ENCODE results near the gene SLC35D1.
"Not testable (repeated sequence)": the region's sequence is repeated elsewhere in the genome, so short reads cannot be mapped to it uniquely, and the experiment has no call there.

SLC35D1 gene

GRCh38 chr1:67053785-67054772 lies at the start of gene SLC35D1:
TSS of gene SLC35D1 (minus strand) at chr1:67054148. CDS start at chr1:67054013, 135 bp downstream.
- no peak for TF ChIP-seq JUND (IDR thresholded peaks at IDR 0.05; ENCODE audit: low read depth)
- peak; percentile 53 to 70 for DNase-seq (ENCODE audit: low read depth in 1 of 2, low spot score in 1 of 2)
- in situ Hi-C loops (cut with HindIII; ENCODE audit: low pct_unique_long_range_greater_than_20kb, low sequenced_read_pairs): no loop called here

- in situ Hi-C loops (cut with HindIII; ENCODE audit: low pct_unique_long_range_greater_than_20kb, low sequenced_read_pairs): no loop called here
- no peak for DNase-seq (ENCODE audit: low read depth in 1 of 2, low spot score in 1 of 2)
- TF ChIP-seq JUND (IDR thresholded peaks at IDR 0.05; ENCODE audit: low read depth): no peak
These were observed 49.6 kb upstream of the SLC35D1 start for GRCh38 chr1:67103548-67103947.

- in situ Hi-C loops (cut with HindIII; ENCODE audit: low pct_unique_long_range_greater_than_20kb, low sequenced_read_pairs): no loop called here
- no peak for DNase-seq (ENCODE audit: low read depth in 1 of 2, low spot score in 1 of 2)
- TF ChIP-seq JUND (IDR thresholded peaks at IDR 0.05; ENCODE audit: low read depth): no peak
These were observed 46.9 kb upstream of the SLC35D1 start for GRCh38 chr1:67100833-67101232.

GRCh38 chr1:67097305-67097704 lies 43.4 kb upstream of the SLC35D1 start:
- no peak for DNase-seq (ENCODE audit: low read depth in 1 of 2, low spot score in 1 of 2)
- TF ChIP-seq JUND (IDR thresholded peaks at IDR 0.05; ENCODE audit: low read depth): no peak
- in situ Hi-C loops (cut with HindIII; ENCODE audit: low pct_unique_long_range_greater_than_20kb, low sequenced_read_pairs): no loop called here

GRCh38 chr1:67094191-67094590 lies 40.2 kb upstream of the SLC35D1 start:
- TF ChIP-seq JUND (IDR thresholded peaks at IDR 0.05; ENCODE audit: low read depth): no peak
- peak in 1 of 2 experiments; percentile 4 for DNase-seq (ENCODE audit: low read depth in 1 of 2, low spot score in 1 of 2)
- in situ Hi-C loops (cut with HindIII; ENCODE audit: low pct_unique_long_range_greater_than_20kb, low sequenced_read_pairs): no loop called here

GRCh38 chr1:67089685-67090208 lies 35.8 kb upstream of the SLC35D1 start:
- TF ChIP-seq JUND (IDR thresholded peaks at IDR 0.05; ENCODE audit: low read depth): no peak
- in situ Hi-C loops (cut with HindIII; ENCODE audit: low pct_unique_long_range_greater_than_20kb, low sequenced_read_pairs): no loop called here

GRCh38 chr1:67088440-67088839 lies 34.5 kb upstream of the SLC35D1 start:
- TF ChIP-seq JUND (IDR thresholded peaks at IDR 0.05; ENCODE audit: low read depth): no peak
- in situ Hi-C loops (cut with HindIII; ENCODE audit: low pct_unique_long_range_greater_than_20kb, low sequenced_read_pairs): no loop called here
- no peak for DNase-seq (ENCODE audit: low read depth in 1 of 2, low spot score in 1 of 2)

More at GRCh38 chr1:67089685-67090208, 35.8 kb upstream of the SLC35D1 start:
- no peak for DNase-seq (ENCODE audit: low read depth in 1 of 2, low spot score in 1 of 2)

GRCh38 chr1:67085326-67085725 lies 31.4 kb upstream of the SLC35D1 start:
- TF ChIP-seq JUND (IDR thresholded peaks at IDR 0.05; ENCODE audit: low read depth): no peak
- in situ Hi-C loops (cut with HindIII; ENCODE audit: low pct_unique_long_range_greater_than_20kb, low sequenced_read_pairs): no loop called here
- no peak for DNase-seq (ENCODE audit: low read depth in 1 of 2, low spot score in 1 of 2)

GRCh38 chr1:67084765-67085318 lies 30.9 kb upstream of the SLC35D1 start:
- no peak for DNase-seq (ENCODE audit: low read depth in 1 of 2, low spot score in 1 of 2)
- no peak for TF ChIP-seq JUND (IDR thresholded peaks at IDR 0.05; ENCODE audit: low read depth)
- in situ Hi-C loops (cut with HindIII; ENCODE audit: low pct_unique_long_range_greater_than_20kb, low sequenced_read_pairs): no loop called here

GRCh38 chr1:67078291-67078690 lies 24.3 kb upstream of the SLC35D1 start:
- TF ChIP-seq JUND (IDR thresholded peaks at IDR 0.05; ENCODE audit: low read depth): no peak
- in situ Hi-C loops (cut with HindIII; ENCODE audit: low pct_unique_long_range_greater_than_20kb, low sequenced_read_pairs): no loop called here
- DNase-seq (ENCODE audit: low read depth in 1 of 2, low spot score in 1 of 2): no peak

- TF ChIP-seq JUND (IDR thresholded peaks at IDR 0.05; ENCODE audit: low read depth): no peak
- DNase-seq (ENCODE audit: low read depth in 1 of 2, low spot score in 1 of 2): no peak
- in situ Hi-C loops (cut with HindIII; ENCODE audit: low pct_unique_long_range_greater_than_20kb, low sequenced_read_pairs): no loop called here
These were observed 23.6 kb upstream of the SLC35D1 start for GRCh38 chr1:67077593-67077992.

GRCh38 chr1:67072749-67073148 lies 18.8 kb upstream of the SLC35D1 start:
- in situ Hi-C loops (cut with HindIII; ENCODE audit: low pct_unique_long_range_greater_than_20kb, low sequenced_read_pairs): no loop called here
- no peak for TF ChIP-seq JUND (IDR thresholded peaks at IDR 0.05; ENCODE audit: low read depth)
- no peak for DNase-seq (ENCODE audit: low read depth in 1 of 2, low spot score in 1 of 2)

- in situ Hi-C loops (cut with HindIII; ENCODE audit: low pct_unique_long_range_greater_than_20kb, low sequenced_read_pairs); DNase-seq (ENCODE audit: low read depth in 1 of 2, low spot score in 1 of 2): not testable (repeated sequence)
These were observed 13.7 kb upstream of the SLC35D1 start for GRCh38 chr1:67067655-67068054.
